Raji (cell line): ENCODE data around the gene PARP1.

Experiments used
- POLR2A ChIP-seq: IDR thresholded peaks from 2 replicates; pipeline ENCODE4 v1.6.1; 2011; ENCODE audit warnings: low read depth, low read length, control low read depth; ENCODE audit not compliant: insufficient read depth

Gene PARP1

GRCh38 chr1:226329237-226329636 lies 78.7 kb downstream of the PARP1 start:
- TF ChIP-seq POLR2A: no peak

GRCh38 chr1:226327761-226328162 lies 80.1 kb downstream of the PARP1 start:
- no peak for TF ChIP-seq POLR2A

- no peak for TF ChIP-seq POLR2A
Measured at GRCh38 chr1:226325178-226325577, 82.7 kb downstream of the PARP1 start.

- TF ChIP-seq POLR2A: no peak
Measured at GRCh38 chr1:226324479-226324878, 83.4 kb downstream of the PARP1 start.

- no peak for TF ChIP-seq POLR2A
Measured at GRCh38 chr1:226322986-226323385, 84.9 kb downstream of the PARP1 start.

GRCh38 chr1:226320930-226321329 lies 87.0 kb downstream of the PARP1 start:
- TF ChIP-seq POLR2A: no peak

GRCh38 chr1:226318471-226318870 lies 89.4 kb downstream of the PARP1 start:
- no peak for TF ChIP-seq POLR2A

- TF ChIP-seq POLR2A: no peak
Measured at GRCh38 chr1:226314055-226314454, 93.8 kb downstream of the PARP1 start.

GRCh38 chr1:226312065-226312464 lies 95.8 kb downstream of the PARP1 start:
- TF ChIP-seq POLR2A: no peak

GRCh38 chr1:226311376-226311775 lies 96.5 kb downstream of the PARP1 start:
- no peak for TF ChIP-seq POLR2A
